ENCODE measurements around the gene EFNA4.
A peak's percentile ranks its signal among the peaks of the same experiment; 100 is the strongest.

Gene EFNA4

DNA sequence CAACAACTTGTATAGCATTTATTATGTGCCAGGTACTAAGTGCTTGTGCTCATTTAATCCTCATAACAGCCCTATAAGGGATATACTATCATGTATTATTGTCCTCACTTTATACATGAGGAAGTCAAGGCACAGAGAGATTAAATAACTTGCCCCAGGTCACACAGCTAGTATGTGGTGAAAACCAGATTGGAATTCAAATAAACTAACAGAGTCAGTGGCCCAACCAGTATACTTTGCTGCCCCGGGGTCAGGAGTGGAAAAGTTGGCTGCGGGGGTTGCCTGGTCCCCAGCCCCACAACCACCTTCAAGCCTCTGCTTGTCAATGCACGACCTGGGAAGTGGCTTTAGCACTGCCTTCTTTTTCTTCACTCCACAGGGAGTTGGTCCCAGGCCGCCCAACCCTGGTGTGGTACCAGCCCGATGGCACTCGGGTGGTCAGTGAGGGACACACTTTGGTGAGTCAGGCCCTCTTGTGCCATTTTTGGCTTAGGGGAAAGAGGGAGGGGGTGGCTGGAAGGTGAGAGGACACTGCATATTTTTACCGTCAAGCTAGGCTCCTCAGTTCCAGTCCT, 9.9 kb upstream of the EFNA4 start:
- TF ChIP-seq, protein P1, sequence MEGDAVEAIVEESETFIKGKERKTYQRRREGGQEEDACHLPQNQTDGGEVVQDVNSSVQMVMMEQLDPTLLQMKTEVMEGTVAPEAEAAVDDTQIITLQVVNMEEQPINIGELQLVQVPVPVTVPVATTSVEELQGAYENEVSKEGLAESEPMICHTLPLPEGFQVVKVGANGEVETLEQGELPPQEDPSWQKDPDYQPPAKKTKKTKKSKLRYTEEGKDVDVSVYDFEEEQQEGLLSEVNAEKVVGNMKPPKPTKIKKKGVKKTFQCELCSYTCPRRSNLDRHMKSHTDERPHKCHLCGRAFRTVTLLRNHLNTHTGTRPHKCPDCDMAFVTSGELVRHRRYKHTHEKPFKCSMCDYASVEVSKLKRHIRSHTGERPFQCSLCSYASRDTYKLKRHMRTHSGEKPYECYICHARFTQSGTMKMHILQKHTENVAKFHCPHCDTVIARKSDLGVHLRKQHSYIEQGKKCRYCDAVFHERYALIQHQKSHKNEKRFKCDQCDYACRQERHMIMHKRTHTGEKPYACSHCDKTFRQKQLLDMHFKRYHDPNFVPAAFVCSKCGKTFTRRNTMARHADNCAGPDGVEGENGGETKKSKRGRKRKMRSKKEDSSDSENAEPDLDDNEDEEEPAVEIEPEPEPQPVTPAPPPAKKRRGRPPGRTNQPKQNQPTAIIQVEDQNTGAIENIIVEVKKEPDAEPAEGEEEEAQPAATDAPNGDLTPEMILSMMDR (IDR thresholded peaks at IDR 0.05; ENCODE audit: low read depth, low read length, poor library complexity, severe bottlenecking): no peak
- TF ChIP-seq EZH2phosphoT487 (IDR thresholded peaks at IDR 0.05; ENCODE audit: borderline replicate concordance, low read length): no peak
- no peaks in the 10 kb centered on the region for H4K20me1 ChIP-seq (ENCODE audit: control insufficient read depth, insufficient read depth, low read depth, low read length)
- H3K4me1 ChIP-seq (ENCODE audit: control insufficient read depth, low read length): peaks cover 34% of the 10 kb centered on the region
- 0 out of 2 replicates have a peak, but pooled peaks cover 3% of the 10 kb centered on the region for H3F3A ChIP-seq (ENCODE audit: control insufficient read depth, insufficient read depth)
- no peaks in the 10 kb centered on the region for H3K27me3 ChIP-seq (ENCODE audit: control insufficient read depth, low read length)
- H3K4me2 ChIP-seq (ENCODE audit: low read length): peak overlapping the region; percentile 93; the same call in 1 of the 2 replicates
- no peak overlapping the region for H3K4me3 ChIP-seq (ENCODE audit: low read length)
- H3K79me2 ChIP-seq (ENCODE audit: control insufficient read depth, low read length): peaks cover 8% of the 10 kb centered on the region
- no peaks in the 10 kb centered on the region for H3K9me3 ChIP-seq (ENCODE audit: control insufficient read depth, insufficient read depth, low read length)
- H3K9me2 ChIP-seq (replicated peaks; ENCODE audit: control insufficient read depth, low read length): no peaks in the 10 kb centered on the region
- H3K36me3 ChIP-seq (ENCODE audit: control insufficient read depth, low read length): peaks cover 30% of the 10 kb centered on the region; the same call in 1 of the 2 replicates
- no peak overlapping the region for H3K27ac ChIP-seq (ENCODE audit: low read depth, low read length)

DNA sequence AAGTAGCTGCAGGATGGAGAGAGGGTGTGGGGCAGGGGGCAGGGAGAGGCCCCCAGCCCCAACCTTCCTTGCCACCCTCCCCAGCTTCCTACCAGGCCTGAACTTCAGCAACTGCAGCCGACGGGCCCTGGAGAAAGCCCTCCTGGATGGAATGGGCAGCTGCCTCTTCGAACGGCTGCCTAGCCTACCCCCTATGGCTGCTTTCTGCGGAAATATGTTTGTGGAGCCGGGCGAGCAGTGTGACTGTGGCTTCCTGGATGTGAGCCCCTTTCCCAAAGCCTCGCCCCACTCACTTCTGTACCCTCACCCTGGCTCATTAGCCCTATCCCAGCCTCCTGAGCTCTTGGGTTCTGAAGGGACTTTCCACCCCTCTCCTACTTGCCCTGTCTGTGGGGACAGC, 6.4 kb upstream of the EFNA4 start:
- no peak overlapping the region for H3K4me3 ChIP-seq (ENCODE audit: low read length)
- no peaks in the 10 kb centered on the region for H3K27me3 ChIP-seq (ENCODE audit: control insufficient read depth, low read length)
- H3K36me3 ChIP-seq (ENCODE audit: control insufficient read depth, low read length): peaks cover 30% of the 10 kb centered on the region; the same call in 1 of the 2 replicates
- no peaks in the 10 kb centered on the region for H3K9me2 ChIP-seq (replicated peaks; ENCODE audit: control insufficient read depth, low read length)
- peaks cover 7% of the 10 kb centered on the region; the same call in 1 of the 2 replicates for H4K20me1 ChIP-seq (ENCODE audit: control insufficient read depth, insufficient read depth, low read depth, low read length)
- H3K4me2 ChIP-seq (ENCODE audit: low read length): no peak overlapping the region
- TF ChIP-seq EZH2phosphoT487 (IDR thresholded peaks at IDR 0.05; ENCODE audit: borderline replicate concordance, low read length): no peak
- TF ChIP-seq, protein P1 (IDR thresholded peaks at IDR 0.05; ENCODE audit: low read depth, low read length, poor library complexity, severe bottlenecking): no peak
- H3K79me2 ChIP-seq (ENCODE audit: control insufficient read depth, low read length): peaks cover 1% of the 10 kb centered on the region
- H3K9me3 ChIP-seq (ENCODE audit: control insufficient read depth, insufficient read depth, low read length): no peaks in the 10 kb centered on the region
- no peaks in the 10 kb centered on the region for H3F3A ChIP-seq (ENCODE audit: control insufficient read depth, insufficient read depth)
- peaks cover 23% of the 10 kb centered on the region for H3K4me1 ChIP-seq (ENCODE audit: control insufficient read depth, low read length)
- no peak overlapping the region for H3K27ac ChIP-seq (ENCODE audit: low read depth, low read length)

DNA sequence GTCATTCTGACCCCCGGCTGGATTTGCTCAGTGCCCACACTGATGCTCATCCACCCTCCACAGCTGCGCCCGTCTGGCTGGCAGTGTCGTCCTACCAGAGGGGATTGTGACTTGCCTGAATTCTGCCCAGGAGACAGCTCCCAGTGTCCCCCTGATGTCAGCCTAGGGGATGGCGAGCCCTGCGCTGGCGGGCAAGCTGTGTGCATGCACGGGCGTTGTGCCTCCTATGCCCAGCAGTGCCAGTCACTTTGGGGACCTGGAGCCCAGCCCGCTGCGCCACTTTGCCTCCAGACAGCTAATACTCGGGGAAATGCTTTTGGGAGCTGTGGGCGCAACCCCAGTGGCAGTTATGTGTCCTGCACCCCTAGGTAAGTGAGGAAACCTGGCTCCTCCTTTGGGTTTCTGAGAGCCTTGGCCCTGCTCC, 5.7 kb upstream of the EFNA4 start:
- H3K27me3 ChIP-seq (ENCODE audit: control insufficient read depth, low read length): no peaks in the 10 kb centered on the region
- H3K4me3 ChIP-seq (ENCODE audit: low read length): no peak overlapping the region
- H3F3A ChIP-seq (ENCODE audit: control insufficient read depth, insufficient read depth): no peaks in the 10 kb centered on the region
- peaks cover 7% of the 10 kb centered on the region; the same call in 1 of the 2 replicates for H4K20me1 ChIP-seq (ENCODE audit: control insufficient read depth, insufficient read depth, low read depth, low read length)
- H3K36me3 ChIP-seq (ENCODE audit: control insufficient read depth, low read length): peaks cover 30% of the 10 kb centered on the region; the same call in 1 of the 2 replicates
- no peak for TF ChIP-seq EZH2phosphoT487 (IDR thresholded peaks at IDR 0.05; ENCODE audit: borderline replicate concordance, low read length)
- TF ChIP-seq, protein P1 (IDR thresholded peaks at IDR 0.05; ENCODE audit: low read depth, low read length, poor library complexity, severe bottlenecking): no peak
- no peaks in the 10 kb centered on the region for H3K9me3 ChIP-seq (ENCODE audit: control insufficient read depth, insufficient read depth, low read length)
- H3K4me2 ChIP-seq (ENCODE audit: low read length): no peak overlapping the region
- no peaks in the 10 kb centered on the region for H3K79me2 ChIP-seq (ENCODE audit: control insufficient read depth, low read length)
- H3K9me2 ChIP-seq (replicated peaks; ENCODE audit: control insufficient read depth, low read length): no peaks in the 10 kb centered on the region
- no peak overlapping the region for H3K27ac ChIP-seq (ENCODE audit: low read depth, low read length)
- peaks cover 23% of the 10 kb centered on the region for H3K4me1 ChIP-seq (ENCODE audit: control insufficient read depth, low read length)
